Body of pancreas (tissue), 4 donors: ENCODE measurements around the gene RNASE11.

ENCODE experiments used
- POLR2A ChIP-seq, 3 donors: fragments of 450-650 bp; IDR thresholded peaks; one replicate each; pipeline ENCODE4 v1.6.1; 2016; ENCODE audit warnings: antibody characterized with exemption in 3 of 3, mild to moderate bottlenecking in 2 of 3
- TF ChIP-seq, protein P1 (sequence below), 7 experiments: fragments of 450-650 bp in 4 of 7; fragments of 200-600 bp in 3 of 7; sonication (generic) in 3 of 7; IDR thresholded peaks; one replicate each; pipeline ENCODE4 v1.5.1; 2016 to 2019; ENCODE audit warnings: antibody characterized with exemption in 7 of 7

DNA sequence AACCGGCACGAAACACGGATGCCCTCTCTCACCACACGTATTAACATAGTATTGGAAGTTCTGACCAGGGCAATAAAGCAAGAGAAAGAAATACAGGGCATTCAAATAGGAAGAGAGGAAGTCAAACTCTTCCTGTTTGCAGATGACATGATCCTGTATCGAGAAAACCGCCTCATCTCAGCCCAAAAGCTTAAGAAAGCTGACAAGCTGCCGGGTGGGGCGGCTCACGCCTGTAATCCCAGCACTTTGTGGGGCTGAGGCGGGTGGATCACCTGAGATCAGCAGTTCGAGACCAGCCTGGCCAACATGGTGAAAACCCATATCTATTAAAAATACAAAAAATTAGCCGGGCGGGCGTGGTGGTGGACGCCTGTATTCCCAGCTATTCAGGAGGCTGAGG lies 36.0 kb upstream of the RNASE11 start:
- TF ChIP-seq, protein P1, sequence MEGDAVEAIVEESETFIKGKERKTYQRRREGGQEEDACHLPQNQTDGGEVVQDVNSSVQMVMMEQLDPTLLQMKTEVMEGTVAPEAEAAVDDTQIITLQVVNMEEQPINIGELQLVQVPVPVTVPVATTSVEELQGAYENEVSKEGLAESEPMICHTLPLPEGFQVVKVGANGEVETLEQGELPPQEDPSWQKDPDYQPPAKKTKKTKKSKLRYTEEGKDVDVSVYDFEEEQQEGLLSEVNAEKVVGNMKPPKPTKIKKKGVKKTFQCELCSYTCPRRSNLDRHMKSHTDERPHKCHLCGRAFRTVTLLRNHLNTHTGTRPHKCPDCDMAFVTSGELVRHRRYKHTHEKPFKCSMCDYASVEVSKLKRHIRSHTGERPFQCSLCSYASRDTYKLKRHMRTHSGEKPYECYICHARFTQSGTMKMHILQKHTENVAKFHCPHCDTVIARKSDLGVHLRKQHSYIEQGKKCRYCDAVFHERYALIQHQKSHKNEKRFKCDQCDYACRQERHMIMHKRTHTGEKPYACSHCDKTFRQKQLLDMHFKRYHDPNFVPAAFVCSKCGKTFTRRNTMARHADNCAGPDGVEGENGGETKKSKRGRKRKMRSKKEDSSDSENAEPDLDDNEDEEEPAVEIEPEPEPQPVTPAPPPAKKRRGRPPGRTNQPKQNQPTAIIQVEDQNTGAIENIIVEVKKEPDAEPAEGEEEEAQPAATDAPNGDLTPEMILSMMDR (IDR thresholded peaks at IDR 0.05), result no peak
- TF ChIP-seq POLR2A (IDR thresholded peaks at IDR 0.05), result no peak
